ENCODE measurements around the gene KCTD10.

DNA sequence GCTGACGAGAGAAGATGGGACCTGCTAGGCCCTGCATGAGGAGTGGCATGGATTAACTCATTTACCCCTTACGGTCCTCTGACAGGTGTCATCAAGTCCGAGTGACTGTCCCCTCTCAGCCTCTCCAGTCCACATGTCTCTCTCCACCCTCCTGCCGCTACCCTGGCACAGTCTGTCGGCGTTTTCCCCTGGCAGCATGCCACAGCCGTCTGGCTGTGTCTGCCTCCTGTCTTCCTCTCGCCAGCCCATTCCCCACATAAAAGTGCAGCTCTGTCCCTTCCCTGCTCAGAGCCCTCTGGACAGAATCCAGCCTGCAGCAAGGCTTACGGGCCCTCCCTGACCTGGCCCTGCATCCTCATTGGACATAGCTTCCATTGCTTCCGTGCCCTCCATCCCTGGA lies 46.0 kb upstream of the KCTD10 start:
- TF ChIP-seq, protein P1, sequence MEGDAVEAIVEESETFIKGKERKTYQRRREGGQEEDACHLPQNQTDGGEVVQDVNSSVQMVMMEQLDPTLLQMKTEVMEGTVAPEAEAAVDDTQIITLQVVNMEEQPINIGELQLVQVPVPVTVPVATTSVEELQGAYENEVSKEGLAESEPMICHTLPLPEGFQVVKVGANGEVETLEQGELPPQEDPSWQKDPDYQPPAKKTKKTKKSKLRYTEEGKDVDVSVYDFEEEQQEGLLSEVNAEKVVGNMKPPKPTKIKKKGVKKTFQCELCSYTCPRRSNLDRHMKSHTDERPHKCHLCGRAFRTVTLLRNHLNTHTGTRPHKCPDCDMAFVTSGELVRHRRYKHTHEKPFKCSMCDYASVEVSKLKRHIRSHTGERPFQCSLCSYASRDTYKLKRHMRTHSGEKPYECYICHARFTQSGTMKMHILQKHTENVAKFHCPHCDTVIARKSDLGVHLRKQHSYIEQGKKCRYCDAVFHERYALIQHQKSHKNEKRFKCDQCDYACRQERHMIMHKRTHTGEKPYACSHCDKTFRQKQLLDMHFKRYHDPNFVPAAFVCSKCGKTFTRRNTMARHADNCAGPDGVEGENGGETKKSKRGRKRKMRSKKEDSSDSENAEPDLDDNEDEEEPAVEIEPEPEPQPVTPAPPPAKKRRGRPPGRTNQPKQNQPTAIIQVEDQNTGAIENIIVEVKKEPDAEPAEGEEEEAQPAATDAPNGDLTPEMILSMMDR (IDR thresholded peaks at IDR 0.05) = no peak
- TF ChIP-seq POLR2A (IDR thresholded peaks at IDR 0.05) (no peak), EP300 (IDR thresholded peaks at IDR 0.05) (no peak), POLR2AphosphoS5 (IDR thresholded peaks at IDR 0.05) (no peak)
